K562 (cell line): ENCODE results near the gene PRICKLE3. TPM values are rescaled to one million over a fixed set of nuclear protein-coding genes. Genes with fewer than 3 reads are reported as not detected.

ENCODE experiments used
- BRCA1 ChIP-seq, 2 experiments: fragments of 450-650 bp in 1 of 2; sonication (generic) in 1 of 2; formaldehyde crosslinking in 1 of 2; IDR thresholded peaks; 2 replicates each; pipeline versions ENCODE4 v1.5.0 to v1.6.1; 2017 to 2020; ENCODE audit warnings: mild to moderate bottlenecking in 1 of 2, missing genetic modification reagents in 1 of 2
- CCAR2 ChIP-seq: fragments of 200-400 bp; formaldehyde crosslinking; IDR thresholded peaks from 2 replicates; pipeline ENCODE4 v1.6.1; 2017; ENCODE audit warnings: mild to moderate bottlenecking, low read depth, low read length
- CREB3L1 ChIP-seq: fragments of 450-650 bp; IDR thresholded peaks from 2 replicates; pipeline ENCODE4 v1.6.1; 2014; ENCODE audit warnings: low read depth, mild to moderate bottlenecking, moderate library complexity, borderline replicate concordance
- ETS2 ChIP-seq: IDR thresholded peaks from 2 replicates; pipeline ENCODE4 v1.6.1; 2016; ENCODE audit warnings: borderline replicate concordance, missing genetic modification characterization, mild to moderate bottlenecking, moderate library complexity, missing compliant biosample characterization; ENCODE audit not compliant: poor library complexity, severe bottlenecking
- ETV6 ChIP-seq, 3 experiments: fragments of 150-350 bp in 1 of 3; sonication (generic) in 1 of 3; formaldehyde crosslinking in 1 of 3; IDR thresholded peaks; 2 replicates each; pipeline versions ENCODE4 v1.6.1 to v1.8.0; 2014 to 2022; ENCODE audit warnings: borderline replicate concordance in 2 of 3, low read depth in 2 of 3, antibody characterized with exemption in 1 of 3, low read length in 1 of 3, mild to moderate bottlenecking in 1 of 3, missing genetic modification reagents in 1 of 3
- HCFC1 ChIP-seq: IDR thresholded peaks from 2 replicates; pipeline ENCODE4 v1.6.1; 2012; ENCODE audit warnings: low read depth, low read length, improper control_type of control experiment
- HES1 ChIP-seq: fragments of 450-650 bp; IDR thresholded peaks from 2 replicates; pipeline ENCODE4 v1.6.1; 2016; ENCODE audit warnings: low read depth, mild to moderate bottlenecking, moderate library complexity
- JUN ChIP-seq, 2 experiments: sonication (generic) in 1 of 2; formaldehyde crosslinking in 1 of 2; IDR thresholded peaks; 2 replicates each; pipeline versions ENCODE4 v1.6.1 to v1.8.0; 2012 to 2022; ENCODE audit warnings: borderline replicate concordance in 2 of 2, mild to moderate bottlenecking in 2 of 2, improper control_type of control experiment in 1 of 2, low read depth in 1 of 2, low read length in 1 of 2, missing genetic modification reagents in 1 of 2
- MIER1 ChIP-seq: fragments of 450-650 bp; IDR thresholded peaks from 2 replicates; pipeline ENCODE4 v1.6.1; 2016; ENCODE audit warnings: antibody characterized with exemption, mild to moderate bottlenecking, low read depth
- MYNN ChIP-seq, 2 experiments: sonication (generic); formaldehyde crosslinking in 1 of 2; IDR thresholded peaks; 2 replicates each; pipeline versions ENCODE4 v1.5.0 to v1.6.1; 2016 to 2020; ENCODE audit warnings: antibody characterized with exemption in 1 of 2, missing genetic modification reagents in 1 of 2
- POLR2B ChIP-seq: fragments of 450-650 bp; IDR thresholded peaks from 2 replicates; pipeline ENCODE4 v1.6.1; 2018; ENCODE audit warnings: low read depth; ENCODE audit not compliant: partially characterized antibody
- SAFB2 ChIP-seq: fragments of 200-400 bp; formaldehyde crosslinking; IDR thresholded peaks from 2 replicates; pipeline ENCODE4 v1.6.1; 2018; ENCODE audit warnings: borderline replicate concordance, low read length, low read depth, moderate library complexity; ENCODE audit not compliant: severe bottlenecking
- SAP30 ChIP-seq: fragments of 200-600 bp; sonication (generic); IDR thresholded peaks from 2 replicates; pipeline ENCODE4 v1.6.1; 2012; ENCODE audit warnings: borderline replicate concordance, low read depth, mild to moderate bottlenecking, moderate library complexity, low read length, control low read depth, inconsistent platforms; ENCODE audit not compliant: insufficient read depth, poor library complexity, severe bottlenecking
- SFPQ ChIP-seq: fragments of 200-400 bp; formaldehyde crosslinking; IDR thresholded peaks from 2 replicates; pipeline ENCODE4 v1.6.1; 2017; ENCODE audit warnings: mild to moderate bottlenecking, low read depth, low read length, moderate library complexity
- SMAD1 ChIP-seq: fragments of 150-350 bp; IDR thresholded peaks from 2 replicates; pipeline ENCODE4 v1.6.1; 2014; ENCODE audit warnings: low read length, low read depth; ENCODE audit not compliant: partially characterized antibody
- polyA plus RNA-seq, 8 experiments: library from polyadenylated mRNA; depleted of rRNA in 4 of 8; stranded (reverse) in 5 of 8; unstranded in 3 of 8; fragments of >200 nt; fragmentation: Nextera tagmentation in 2 of 8; fragmentation: Illumina TruSeq in 1 of 8; extraction: Ambion mirVana in 2 of 8; extraction: Trizol in 1 of 8; gene quantifications; 2 replicates each; pipeline versions ENCODE4 v1.2.1 to v1.2.3, GENCODE V29; 2011 to 2014; ENCODE audit warnings: inconsistent platforms in 1 of 8, missing spikeins in 1 of 8
- total RNA-seq, 7 experiments: library from RNA; depleted of rRNA in 6 of 7; stranded (reverse); fragments of >200 nt in 6 of 7; fragmentation: Illumina TruSeq in 2 of 7; extraction: Trizol in 2 of 7; gene quantifications; 2 replicates each; pipeline versions ENCODE4 v1.2.1 to v1.2.3, GENCODE V29; 2011 to 2021; ENCODE audit warnings: low replicate concordance in 1 of 7
- TF ChIP-seq, protein P1 (sequence below): fragments of 450-650 bp; conservative IDR thresholded peaks from 2 replicates; pipeline ENCODE4 v1.6.1; 2016; ENCODE audit warnings: missing genetic modification characterization, low read depth, mild to moderate bottlenecking, missing compliant biosample characterization, moderate library complexity

Gene PRICKLE3
- total and polyA plus RNA-seq, 9 of the 15 experiments (the other 6 are each of a cell fraction or from before 2014, with no cell fraction given): 1.1 to 44.3 (median 14.0) TPM

DNA sequence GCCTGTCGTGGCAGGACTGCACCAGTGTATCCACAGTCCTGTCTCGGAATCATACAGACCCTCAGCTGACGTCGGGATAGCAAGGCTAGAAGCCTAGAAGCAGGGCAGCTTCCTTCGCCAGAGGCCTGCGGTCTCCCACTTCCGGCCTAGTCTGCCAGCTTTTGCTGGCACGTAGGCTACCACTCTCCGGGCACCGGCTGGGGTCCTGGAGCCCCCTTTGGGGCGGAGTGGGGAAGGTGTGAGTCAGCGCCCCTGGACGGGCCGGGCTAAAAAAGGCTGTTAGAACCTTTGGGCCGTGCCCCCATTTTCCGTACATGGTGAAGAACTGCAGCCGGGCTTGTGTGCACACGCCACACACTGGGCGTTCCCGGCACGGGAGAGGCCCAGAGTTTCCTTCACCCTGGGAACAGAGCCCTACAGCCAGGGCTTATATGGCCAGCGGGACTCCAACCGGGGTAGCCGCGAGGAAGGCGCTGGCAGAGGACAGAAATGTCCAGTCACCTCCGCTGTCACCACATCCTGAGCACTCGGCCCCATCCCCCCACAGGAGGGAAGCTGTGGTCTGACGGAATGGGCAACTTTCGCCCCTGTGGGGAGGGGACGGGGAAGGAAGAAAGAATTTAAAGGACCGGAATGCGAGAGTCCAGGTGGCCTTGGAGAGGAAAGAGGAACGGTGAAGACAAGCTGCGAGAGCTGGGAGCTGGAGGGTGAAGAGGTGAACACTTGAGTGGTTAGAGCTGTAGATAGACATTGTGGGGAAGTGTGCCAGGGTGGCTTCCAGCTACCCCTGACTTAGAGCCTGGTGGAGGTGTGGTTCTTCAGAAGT is 19.0 kb downstream of the PRICKLE3 start (continued):
- TF ChIP-seq, protein P1, sequence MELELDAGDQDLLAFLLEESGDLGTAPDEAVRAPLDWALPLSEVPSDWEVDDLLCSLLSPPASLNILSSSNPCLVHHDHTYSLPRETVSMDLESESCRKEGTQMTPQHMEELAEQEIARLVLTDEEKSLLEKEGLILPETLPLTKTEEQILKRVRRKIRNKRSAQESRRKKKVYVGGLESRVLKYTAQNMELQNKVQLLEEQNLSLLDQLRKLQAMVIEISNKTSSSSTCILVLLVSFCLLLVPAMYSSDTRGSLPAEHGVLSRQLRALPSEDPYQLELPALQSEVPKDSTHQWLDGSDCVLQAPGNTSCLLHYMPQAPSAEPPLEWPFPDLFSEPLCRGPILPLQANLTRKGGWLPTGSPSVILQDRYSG (tag): no peak
- TF ChIP-seq MIER1 (no peak), BRCA1 (IDR thresholded peaks at IDR 0.05) (no peak), BRCA1 (CRISPR knock-in tag; IDR thresholded peaks at IDR 0.05) (no peak), ETS2 (no peak), SAP30 (no peak), JUN (IDR thresholded peaks at IDR 0.05; ENCODE audit: borderline replicate concordance, low read depth, low read length) (no peak), JUN (CRISPR knock-in tag; IDR thresholded peaks at IDR 0.05; ENCODE audit: borderline replicate concordance) (no peak), HCFC1 (0 out of 2 replicates have a peak, but pooled peaks have one; percentile 6), CREB3L1 (no peak), SFPQ (no peak), HES1 (no peak), MYNN (IDR thresholded peaks at IDR 0.05) (peak; percentile 75; the same call in 1 of the 2 replicates), MYNN (CRISPR knock-in tag; IDR thresholded peaks at IDR 0.05) (no peak), CCAR2 (no peak), POLR2B (no peak), SMAD1 (no peak), SAFB2 (no peak), ETV6 (IDR thresholded peaks at IDR 0.05; ENCODE audit: borderline replicate concordance in 1 of 2, low read depth in 2 of 2, low read length in 1 of 2) (peak in 1 of 2 experiments; percentile 63; a peak in 1 of 4 replicates), ETV6 (CRISPR knock-in tag; IDR thresholded peaks at IDR 0.05; ENCODE audit: borderline replicate concordance) (no peak)
